GM18502 (cell line): Measurements from ENCODE around the gene CD300LD.

Experiments
- ATAC-seq: cut with Tn5 transposase; IDR thresholded peaks from one replicate; pipeline ENCODE4 v1.9.1; 2021; ENCODE audit warnings: mild to moderate bottlenecking; ENCODE audit not compliant: unreplicated experiment, poor library complexity

Gene CD300LD

GRCh38 chr17:74608511-74608910, 16.4 kb upstream of the CD300LD start:
- no peak for ATAC-seq

DNA sequence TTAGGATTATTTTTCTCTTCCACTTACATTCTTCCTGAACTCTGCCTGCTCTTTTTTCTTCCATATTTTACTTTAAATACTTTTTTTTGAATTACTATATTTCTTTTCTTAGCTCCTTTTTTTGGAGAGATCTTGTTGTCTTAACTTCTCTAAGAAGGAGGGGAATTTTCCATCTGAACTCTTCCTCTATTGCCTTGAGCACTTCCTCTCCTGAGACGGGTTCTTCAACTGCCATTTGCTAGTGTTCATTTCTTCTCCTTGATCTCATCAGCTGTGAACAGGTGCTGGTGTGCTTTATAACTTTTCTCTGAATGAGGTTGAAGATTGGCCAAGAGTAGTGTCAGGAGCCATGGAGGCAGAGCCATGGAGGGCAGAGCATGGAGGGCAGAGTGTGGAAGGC, 15.1 kb upstream of the CD300LD start:
- ATAC-seq = no peak

GRCh38 chr17:74606050-74606449, 14.0 kb upstream of the CD300LD start:
- ATAC-seq = no peak

GRCh38 chr17:74605361-74605760, 13.3 kb upstream of the CD300LD start:
- no peak for ATAC-seq

GRCh38 chr17:74604761-74605160, 12.7 kb upstream of the CD300LD start:
- no peak for ATAC-seq

DNA sequence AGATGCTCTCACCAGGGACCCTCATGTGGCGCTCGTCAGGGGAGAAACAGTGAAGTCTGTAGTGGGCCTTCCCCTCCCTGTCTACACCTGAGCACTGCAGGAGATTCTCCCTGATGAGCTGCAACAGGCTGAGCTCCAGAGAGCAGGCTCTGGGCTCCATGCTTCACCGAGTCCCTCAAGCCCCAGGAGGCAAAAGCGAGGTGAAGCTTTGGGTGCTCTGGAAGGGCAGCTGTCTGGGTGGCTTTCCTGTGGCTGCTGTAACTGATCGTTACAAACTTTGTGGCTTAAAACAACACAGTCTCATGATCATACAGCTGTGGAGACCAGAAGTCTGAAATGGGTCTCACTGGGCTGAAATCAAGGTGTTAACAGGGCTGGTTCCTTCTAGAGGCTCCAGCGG, 12.1 kb upstream of the CD300LD start:
- ATAC-seq = no peak

- ATAC-seq = no peak
These were observed 11.7 kb upstream of the CD300LD start for GRCh38 chr17:74603746-74604145.

DNA sequence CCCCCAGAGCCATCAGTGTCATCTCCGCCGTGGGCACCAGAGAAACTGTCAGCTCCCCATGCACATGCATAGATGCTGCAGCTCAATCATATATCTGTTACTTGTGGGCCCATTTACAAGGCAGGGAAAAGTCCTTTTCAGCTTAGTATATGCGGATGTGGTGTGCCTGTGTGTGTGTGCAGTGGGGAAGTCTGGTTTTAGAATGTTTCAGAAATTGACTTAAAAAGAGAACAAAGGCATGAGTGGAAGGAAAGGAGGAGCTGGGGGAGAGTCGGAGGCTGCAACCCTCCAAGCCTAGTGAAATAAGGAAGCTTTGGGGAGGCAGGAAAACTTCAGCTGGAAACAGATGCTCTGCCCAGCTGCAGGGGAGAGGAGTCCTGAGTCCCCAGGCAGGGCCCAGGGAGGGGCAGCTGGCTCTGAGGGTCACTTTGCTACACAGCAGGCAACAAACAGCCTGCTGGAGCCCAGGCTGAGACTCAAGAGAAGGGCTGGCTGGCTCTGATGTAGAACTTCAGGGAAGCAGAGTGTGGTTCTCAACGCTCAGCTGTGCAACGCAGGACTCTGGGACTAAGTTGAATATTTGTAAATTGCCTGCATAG, 11.1 kb upstream of the CD300LD start:
- no peak for ATAC-seq

DNA sequence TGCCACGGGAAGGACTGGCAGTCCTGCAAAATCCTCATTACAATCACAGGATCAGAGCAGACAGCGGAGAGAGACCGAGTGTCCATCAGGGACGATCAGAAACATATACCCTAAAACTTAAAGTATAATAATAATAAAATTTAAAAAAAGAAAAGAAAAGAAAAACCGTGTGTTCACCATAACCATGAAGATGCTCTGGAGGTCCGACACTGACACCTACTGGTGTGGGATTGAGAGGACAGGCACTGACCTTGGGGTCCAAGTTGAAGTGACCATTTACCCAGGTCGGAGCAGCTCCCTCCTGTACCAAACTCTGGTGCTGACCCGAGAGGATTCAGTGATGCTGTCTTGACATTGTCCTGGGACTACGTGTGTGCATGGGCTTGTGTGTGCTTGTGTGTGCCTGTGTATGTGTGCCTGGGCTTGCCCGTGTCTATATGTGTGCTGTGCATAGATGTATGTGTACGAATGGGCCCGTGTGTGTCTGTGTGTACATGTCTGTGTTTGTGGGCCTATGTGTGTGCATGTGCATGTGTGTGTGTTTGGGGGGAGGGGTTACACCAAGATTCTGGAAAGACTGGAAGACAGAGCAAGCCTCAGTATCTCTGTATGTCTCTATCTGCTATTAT, 10.0 kb upstream of the CD300LD start:
- ATAC-seq = no peak

DNA sequence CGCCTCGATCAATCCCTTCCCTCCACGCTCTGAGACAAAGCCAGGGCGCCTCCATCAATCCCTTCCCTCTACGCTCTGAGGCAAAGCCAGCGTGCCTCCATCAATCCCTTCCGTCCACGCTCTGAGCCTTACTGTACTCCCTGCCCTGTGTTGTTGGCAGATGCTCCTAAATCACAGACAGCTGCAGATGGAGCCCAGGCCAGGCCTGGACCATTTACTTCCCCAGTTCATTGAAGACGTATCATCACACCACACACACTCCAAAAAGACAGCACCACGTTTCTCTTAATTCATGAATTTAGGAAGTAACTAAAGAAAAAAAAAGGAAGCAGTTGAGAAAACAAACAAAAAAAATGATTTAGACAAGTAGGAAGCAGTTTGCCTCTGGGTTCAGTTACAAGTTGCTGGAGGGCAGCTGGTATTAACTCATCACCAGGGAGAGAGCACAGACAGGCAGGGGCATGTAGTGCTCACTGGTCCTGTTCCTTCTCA, 7.4 kb upstream of the CD300LD start:
- no peak for ATAC-seq

DNA sequence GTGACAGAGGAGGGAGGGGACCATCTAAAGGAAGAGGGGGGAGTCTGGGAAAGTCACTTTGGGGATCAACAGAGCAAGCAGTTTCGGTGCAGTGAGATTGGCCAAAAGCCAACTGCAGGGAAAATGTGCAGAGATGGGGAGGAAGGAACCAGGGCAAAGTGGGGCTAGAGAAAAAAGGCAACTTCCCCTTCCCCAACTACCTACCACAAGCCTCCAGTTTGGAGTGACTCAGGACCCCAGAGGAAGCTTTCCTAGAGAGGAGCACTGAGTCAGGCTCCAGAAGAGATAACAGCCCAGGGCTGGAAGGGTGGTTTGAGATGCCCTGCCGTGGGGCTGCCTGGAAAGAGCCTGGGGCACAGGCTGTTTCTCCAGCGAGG, 6.9 kb upstream of the CD300LD start:
- ATAC-seq = no peak

- ATAC-seq = no peak
These were observed 6.4 kb upstream of the CD300LD start for GRCh38 chr17:74598346-74599022.

DNA sequence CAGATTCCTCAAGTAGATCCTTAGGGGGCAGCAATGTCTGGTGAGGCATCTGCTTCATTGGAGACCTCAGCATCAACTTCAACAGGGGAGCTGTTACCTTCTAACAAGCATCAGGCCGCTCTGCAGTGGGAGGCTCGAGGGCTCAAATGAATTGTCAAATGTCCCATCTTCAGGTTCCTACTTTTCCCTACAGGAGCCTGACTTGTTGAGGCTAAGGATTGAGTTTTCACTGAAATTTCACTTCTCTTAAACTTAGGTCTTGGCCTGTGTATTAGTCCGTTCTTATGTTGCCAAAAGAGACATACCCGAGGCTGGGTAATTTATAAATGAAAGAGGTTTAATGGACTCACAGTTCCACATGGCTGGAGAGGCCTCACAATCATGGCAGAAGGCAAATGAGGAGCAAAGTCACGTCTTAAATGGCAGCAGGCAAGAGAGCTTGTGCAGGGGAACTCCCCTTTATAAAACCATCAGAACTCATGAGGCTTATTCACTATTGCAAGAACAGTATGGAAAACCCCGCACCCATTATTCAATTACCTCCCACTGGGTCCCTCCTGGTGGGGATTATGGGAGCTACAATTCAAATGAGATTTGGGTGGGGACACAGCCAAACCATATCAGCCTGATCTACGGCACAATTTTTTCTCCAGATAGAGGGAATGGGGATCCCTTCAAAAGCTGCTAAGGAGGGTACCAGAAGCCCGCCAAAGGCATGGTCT, 5.1 kb upstream of the CD300LD start:
- ATAC-seq = no peak

GRCh38 chr17:74595037-74595750, 3.1 kb upstream of the CD300LD start:
- ATAC-seq = no peak

GRCh38 chr17:74591503-74591902, 580 bp downstream of the CD300LD start:
- ATAC-seq = no peak

DNA sequence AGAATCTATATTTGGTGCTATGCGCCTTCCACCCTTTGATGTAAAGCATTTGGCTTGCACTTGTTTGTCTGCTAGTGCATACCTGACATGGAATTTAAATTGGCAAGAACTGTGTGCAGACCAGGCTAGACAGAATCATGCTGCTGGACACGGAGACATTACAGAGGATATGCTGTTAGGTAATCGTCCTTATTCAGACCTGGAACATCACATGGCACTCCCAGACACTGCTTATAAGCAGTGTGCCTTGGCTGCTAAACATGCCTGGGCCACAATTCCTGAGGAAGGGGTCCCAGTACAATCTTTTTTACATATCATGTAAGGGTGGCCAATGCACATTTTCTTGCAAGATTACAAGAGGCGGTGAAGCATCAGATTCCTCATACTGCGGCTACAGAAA, 6.4 kb downstream of the CD300LD start:
- no peak for ATAC-seq

- no peak for ATAC-seq
These were observed 7.6 kb downstream of the CD300LD start for GRCh38 chr17:74584292-74585060.

- no peak for ATAC-seq
These were observed 9.4 kb downstream of the CD300LD start for GRCh38 chr17:74582633-74583032.

DNA sequence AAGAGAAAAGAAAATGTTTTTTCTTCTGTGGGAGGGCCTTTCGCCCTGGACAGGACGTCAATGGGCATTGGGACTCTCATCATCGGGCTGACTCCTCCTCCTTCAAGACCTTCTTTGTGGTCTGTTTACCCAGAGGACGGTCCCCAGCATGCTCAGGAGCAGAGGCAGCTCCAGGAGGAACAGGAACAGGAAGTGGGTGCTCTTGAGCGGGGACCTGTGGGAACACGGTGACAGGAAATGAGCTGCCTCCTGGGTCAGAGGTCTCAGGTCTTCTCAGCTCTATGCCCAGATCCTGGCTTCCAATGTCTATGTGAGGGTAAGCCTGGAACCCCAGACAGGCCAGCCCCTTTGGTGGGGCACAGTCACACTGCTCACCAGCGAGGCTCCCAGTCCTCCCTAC, 12.2 kb downstream of the CD300LD start:
- no peak for ATAC-seq

GRCh38 chr17:74578979-74579378, 13.1 kb downstream of the CD300LD start:
- no peak for ATAC-seq
